H9 (cell line): ENCODE data around the gene NKD1. TPM values are rescaled to one million over a fixed set of nuclear protein-coding genes. Genes with fewer than 3 reads are reported as not detected.

ENCODE experiments used
- DNase-seq: peaks from one replicate; pipeline ENCODE4 v3.0.0-alpha.2; 2017
- H2AFZ ChIP-seq: one replicate; pipeline ENCODE4 v1.6.1; 2013; ENCODE audit warnings: mild to moderate bottlenecking, low read length, control low read depth, moderate library complexity
- H2AK5ac ChIP-seq: 2 replicates; pipeline ENCODE4 v1.6.1; 2013; ENCODE audit warnings: low read length, control low read depth, mixed read lengths; ENCODE audit not compliant: insufficient read length
- H2BK120ac ChIP-seq: one replicate; pipeline ENCODE4 v1.6.1; 2013; ENCODE audit warnings: low read depth, mild to moderate bottlenecking, low read length, control low read depth, inconsistent platforms; ENCODE audit not compliant: poor library complexity, severe bottlenecking
- H2BK12ac ChIP-seq: 2 replicates; pipeline ENCODE4 v1.6.1; 2013; ENCODE audit warnings: low read length, control low read depth, mixed read lengths, low read depth; ENCODE audit not compliant: insufficient read length
- H2BK15ac ChIP-seq: 2 replicates; pipeline ENCODE4 v1.6.1; 2013; ENCODE audit warnings: low read depth, low read length, control low read depth
- H2BK20ac ChIP-seq: one replicate; pipeline ENCODE4 v1.6.1; 2013; ENCODE audit warnings: low read depth, mild to moderate bottlenecking, low read length, control low read depth, inconsistent platforms; ENCODE audit not compliant: poor library complexity, severe bottlenecking
- H2BK5ac ChIP-seq: 2 replicates; pipeline ENCODE4 v1.6.1; 2013; ENCODE audit warnings: low read length, control low read depth, mixed read lengths; ENCODE audit not compliant: insufficient read length
- H3K14ac ChIP-seq: 2 replicates; pipeline ENCODE4 v1.6.1; 2013; ENCODE audit warnings: low read length, control low read depth; ENCODE audit not compliant: insufficient read depth
- H3K18ac ChIP-seq: 2 replicates; pipeline ENCODE4 v1.6.1; 2013; ENCODE audit warnings: low read depth, mild to moderate bottlenecking, mixed read lengths, low read length, control low read depth; ENCODE audit not compliant: insufficient read length
- H3K23ac ChIP-seq: 2 replicates; pipeline ENCODE4 v1.6.1; 2013; ENCODE audit warnings: low read length, control low read depth, mixed read lengths, low read depth; ENCODE audit not compliant: insufficient read length
- H3K23me2 ChIP-seq: 2 replicates; pipeline ENCODE4 v1.6.1; 2013; ENCODE audit warnings: low read depth, mild to moderate bottlenecking, mixed read lengths, low read length, control low read depth; ENCODE audit not compliant: insufficient read length, poor library complexity, severe bottlenecking
- H3K27ac ChIP-seq: 2 replicates; pipeline ENCODE4 v1.5.1; 2013; ENCODE audit warnings: low read length, control low read depth, mixed read lengths, low read depth; ENCODE audit not compliant: insufficient read length
- H3K27me3 ChIP-seq: 2 replicates; pipeline ENCODE4 v1.6.1; 2013; ENCODE audit warnings: low read length, control low read depth, inconsistent platforms; ENCODE audit not compliant: insufficient read depth
- H3K4ac ChIP-seq: 2 replicates; pipeline ENCODE4 v1.6.1; 2013; ENCODE audit warnings: low read depth, mild to moderate bottlenecking, control low read depth, inconsistent platforms, low read length, moderate library complexity
- H3K4me1 ChIP-seq: 2 replicates; pipeline ENCODE4 v1.6.1; 2013; ENCODE audit warnings: low read length, control low read depth, inconsistent platforms; ENCODE audit not compliant: insufficient read depth
- H3K4me2 ChIP-seq: 2 replicates; pipeline ENCODE4 v1.6.1; 2013; ENCODE audit warnings: low read length, control low read depth, mixed read lengths; ENCODE audit not compliant: insufficient read length, insufficient read depth
- H3K56ac ChIP-seq: 2 replicates; pipeline ENCODE4 v1.6.1; 2013; ENCODE audit warnings: low read depth, mild to moderate bottlenecking, mixed read lengths, low read length, control low read depth; ENCODE audit not compliant: insufficient read length
- H3K79me1 ChIP-seq: 2 replicates; pipeline ENCODE4 v1.6.1; 2013; ENCODE audit warnings: low read depth, mild to moderate bottlenecking, moderate library complexity, low read length, control low read depth, inconsistent platforms; ENCODE audit not compliant: insufficient read depth, poor library complexity, severe bottlenecking
- H3K79me2 ChIP-seq: 2 replicates; pipeline ENCODE4 v1.6.1; 2013; ENCODE audit warnings: low read length, control low read depth, inconsistent platforms; ENCODE audit not compliant: insufficient read depth
- H3K9ac ChIP-seq: 2 replicates; pipeline ENCODE4 v1.6.1; 2013; ENCODE audit warnings: low read length, control low read depth, mixed read lengths; ENCODE audit not compliant: insufficient read length; ENCODE audit errors: extremely low read depth
- H3K9me3 ChIP-seq: one replicate; pipeline ENCODE4 v1.6.1; 2013; ENCODE audit warnings: low read depth, low read length, inconsistent platforms; ENCODE audit not compliant: control insufficient read depth
- H3T11ph ChIP-seq: one replicate; pipeline ENCODE4 v1.6.1; 2013; ENCODE audit warnings: mild to moderate bottlenecking, low read length, control low read depth, inconsistent platforms
- H4K20me1 ChIP-seq: one replicate; pipeline ENCODE4 v1.6.1; 2013; ENCODE audit not compliant: control insufficient read depth, insufficient read length, insufficient read depth
- H4K5ac ChIP-seq: 2 replicates; pipeline ENCODE4 v1.6.1; 2013; ENCODE audit warnings: low read depth, mild to moderate bottlenecking, mixed read lengths, low read length, control low read depth; ENCODE audit not compliant: insufficient read length
- H4K8ac ChIP-seq: replicated peaks from 2 replicates; pipeline ENCODE4 v1.6.1; 2013; ENCODE audit warnings: low read length, control low read depth, mixed read lengths, low read depth; ENCODE audit not compliant: insufficient read length
- H4K91ac ChIP-seq: 2 replicates; pipeline ENCODE4 v1.6.1; 2013; ENCODE audit warnings: low read depth, mild to moderate bottlenecking, moderate library complexity, mixed read lengths, low read length, control low read depth; ENCODE audit not compliant: insufficient read length
- H3K27ac Mint-ChIP-seq, 3 experiments: 2 replicates in 2 of 3; 3 replicates in 1 of 3; pipeline ENCODE4 v1.8.0; 2020 to 2021; ENCODE audit warnings: mixed read lengths in 3 of 3, mild to moderate bottlenecking in 1 of 3, moderate library complexity in 1 of 3
- H3K27me3 Mint-ChIP-seq: 2 replicates; pipeline ENCODE4 v1.8.0; 2021; ENCODE audit warnings: low read depth, mild to moderate bottlenecking, moderate library complexity, mixed read lengths
- H3K36me3 Mint-ChIP-seq, 3 experiments: 2 replicates in 2 of 3; 3 replicates in 1 of 3; pipeline ENCODE4 v1.8.0; 2020 to 2021; ENCODE audit warnings: low read depth in 3 of 3, mixed read lengths in 3 of 3; ENCODE audit not compliant: insufficient read depth in 1 of 3
- H3K4me1 Mint-ChIP-seq, 2 experiments: 2 replicates each; pipeline ENCODE4 v1.8.0; 2020; ENCODE audit warnings: mixed read lengths in 2 of 2
- H3K4me3 Mint-ChIP-seq, 2 experiments: 2 replicates in 1 of 2; 3 replicates in 1 of 2; pipeline ENCODE4 v1.8.0; 2020 to 2021; ENCODE audit warnings: mild to moderate bottlenecking in 2 of 2, mixed read lengths in 2 of 2, moderate library complexity in 1 of 2
- H3K9me3 Mint-ChIP-seq, 2 experiments: 2 replicates in 1 of 2; 3 replicates in 1 of 2; pipeline ENCODE4 v1.8.0; 2020; ENCODE audit warnings: mild to moderate bottlenecking in 2 of 2, mixed read lengths in 2 of 2, moderate library complexity in 1 of 2
- WGBS: extraction: QIAGEN DNeasy Blood & Tissue Kit; methylation state at CpG from one replicate; pipeline ENCODE4 v1.1.7; 2013; ENCODE audit warnings: missing lambda C conversion rate, low lambda C conversion rate, mixed read lengths; ENCODE audit not compliant: insufficient read length; ENCODE audit errors: extremely low coverage; 5-methylcytosine and 5-hydroxymethylcytosine counted together
- total RNA-seq: library from RNA; stranded (reverse); gene quantifications from 2 replicates; pipeline ENCODE4 v1.2.1, GENCODE V29; 2021
- TF ChIP-seq, protein P1 (sequence below): fragments of 200-600 bp; sonication (generic); conservative IDR thresholded peaks from 3 replicates; pipeline ENCODE4 v1.8.0; 2021; ENCODE audit warnings: antibody characterized with exemption, mild to moderate bottlenecking

NKD1 gene
- total RNA-seq, 1 experiment from 2014 or later = 1.9 TPM

DNA sequence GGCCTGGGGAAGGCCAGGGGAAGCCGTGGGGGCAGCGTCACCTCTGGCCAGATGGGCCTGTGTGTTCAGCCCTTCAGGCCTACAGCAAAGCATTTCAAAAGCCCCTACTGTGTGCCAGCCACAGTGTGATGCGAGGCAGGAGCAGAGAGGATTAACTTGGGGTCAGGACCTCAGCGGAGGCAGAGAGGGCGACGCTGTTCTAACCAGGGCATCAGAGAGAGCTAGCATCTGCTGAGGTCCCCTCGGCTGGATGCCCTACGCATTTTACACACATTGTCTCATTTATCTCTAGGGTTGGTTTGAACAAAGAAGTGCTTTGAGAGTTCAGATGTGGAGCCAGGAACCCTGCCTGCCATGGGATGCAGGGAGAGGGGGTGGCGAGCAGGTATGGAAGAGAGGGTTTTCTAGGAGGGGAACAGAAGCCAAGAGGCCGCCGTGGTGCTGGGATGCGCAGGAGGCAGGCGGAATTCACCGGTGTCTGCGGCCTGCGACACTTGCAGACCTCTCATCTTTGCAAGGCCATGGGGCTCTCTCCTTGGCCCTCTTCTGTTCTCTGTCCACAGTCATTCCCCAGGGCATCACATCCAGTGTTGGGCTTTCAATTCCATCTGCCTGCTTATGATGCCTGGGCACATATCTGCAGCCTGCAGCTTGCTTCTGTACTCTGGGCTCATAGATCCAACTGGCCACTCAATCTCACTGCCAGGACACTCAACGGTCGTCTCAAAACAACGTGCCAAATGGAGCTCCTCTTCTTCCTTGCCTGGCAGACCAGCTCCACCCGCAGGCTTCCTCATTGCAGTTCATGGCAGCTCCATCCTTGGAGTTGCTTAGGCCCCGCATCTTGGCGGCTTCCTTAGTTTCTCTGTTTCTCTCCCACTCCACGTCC lies 8.1 kb upstream of the NKD1 start:
- H3K36me3 Mint-ChIP-seq = no peaks in the 10 kb centered on the region
- no peak overlapping the region for H2BK5ac ChIP-seq
- H3K4me3 Mint-ChIP-seq = no peak overlapping the region
- no peak overlapping the region for H3T11ph ChIP-seq
- no peaks in the 10 kb centered on the region for H4K20me1 ChIP-seq
- no peaks in the 10 kb centered on the region for H3K9me3 ChIP-seq
- H4K5ac ChIP-seq = no peak overlapping the region
- H3K4me1 Mint-ChIP-seq = peaks cover 30 to 39% of the 10 kb centered on the region in 2 experiments
- no peaks in the 10 kb centered on the region for H3K79me2 ChIP-seq
- H3K27me3 ChIP-seq = no peaks in the 10 kb centered on the region
- H3K27ac Mint-ChIP-seq = no peak overlapping the region; a peak in 1 of 7 replicates
- DNase-seq = peak; percentile 50
- H3K79me1 ChIP-seq = no peaks in the 10 kb centered on the region
- H3K9me3 Mint-ChIP-seq = no peaks in the 10 kb centered on the region; a peak in 1 of 5 replicates
- no peak overlapping the region for H2BK120ac ChIP-seq
- H3K18ac ChIP-seq = no peak overlapping the region
- H3K56ac ChIP-seq = no peak overlapping the region
- H2AK5ac ChIP-seq = no peak overlapping the region
- H2BK20ac ChIP-seq = no peak overlapping the region
- H3K14ac ChIP-seq = no peak overlapping the region
- no peak overlapping the region for H4K91ac ChIP-seq
- H2AFZ ChIP-seq = no peak overlapping the region
- peaks cover 51% of the 10 kb centered on the region for H3K27me3 Mint-ChIP-seq
- no peak overlapping the region for H4K8ac ChIP-seq
- no peak overlapping the region for H3K4me2 ChIP-seq
- TF ChIP-seq, protein P1, sequence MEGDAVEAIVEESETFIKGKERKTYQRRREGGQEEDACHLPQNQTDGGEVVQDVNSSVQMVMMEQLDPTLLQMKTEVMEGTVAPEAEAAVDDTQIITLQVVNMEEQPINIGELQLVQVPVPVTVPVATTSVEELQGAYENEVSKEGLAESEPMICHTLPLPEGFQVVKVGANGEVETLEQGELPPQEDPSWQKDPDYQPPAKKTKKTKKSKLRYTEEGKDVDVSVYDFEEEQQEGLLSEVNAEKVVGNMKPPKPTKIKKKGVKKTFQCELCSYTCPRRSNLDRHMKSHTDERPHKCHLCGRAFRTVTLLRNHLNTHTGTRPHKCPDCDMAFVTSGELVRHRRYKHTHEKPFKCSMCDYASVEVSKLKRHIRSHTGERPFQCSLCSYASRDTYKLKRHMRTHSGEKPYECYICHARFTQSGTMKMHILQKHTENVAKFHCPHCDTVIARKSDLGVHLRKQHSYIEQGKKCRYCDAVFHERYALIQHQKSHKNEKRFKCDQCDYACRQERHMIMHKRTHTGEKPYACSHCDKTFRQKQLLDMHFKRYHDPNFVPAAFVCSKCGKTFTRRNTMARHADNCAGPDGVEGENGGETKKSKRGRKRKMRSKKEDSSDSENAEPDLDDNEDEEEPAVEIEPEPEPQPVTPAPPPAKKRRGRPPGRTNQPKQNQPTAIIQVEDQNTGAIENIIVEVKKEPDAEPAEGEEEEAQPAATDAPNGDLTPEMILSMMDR = peak; percentile 53
- H3K23me2 ChIP-seq = no peaks in the 10 kb centered on the region
- H2BK12ac ChIP-seq = no peak overlapping the region
- WGBS = no CpG with 5 or more reads among the region's 23 CpGs
- H3K23ac ChIP-seq = no peak overlapping the region
- no peak overlapping the region for H3K9ac ChIP-seq
- H3K27ac ChIP-seq = no peak overlapping the region
- H2BK15ac ChIP-seq = no peak overlapping the region
- H3K4ac ChIP-seq = no peak overlapping the region
- H3K4me1 ChIP-seq = no peaks in the 10 kb centered on the region
